AG20443 (cell line): ENCODE results near the gene NBL1.
A peak's percentile ranks its signal among the peaks of the same experiment; 100 is the strongest.

Experiments used
- DNase-seq: peaks from one replicate; pipeline ENCODE4 v3.0.0; 2012; ENCODE audit warnings: low spot score, mixed read lengths

The NBL1 gene

GRCh38 chr1:19643602-19644394 is at the start of gene NBL1:
TSS of gene NBL1 (plus strand) at chr1:19644311. CDS start at chr1:19655031, 10,720 bp downstream.
- peak; percentile 93 for DNase-seq

DNA sequence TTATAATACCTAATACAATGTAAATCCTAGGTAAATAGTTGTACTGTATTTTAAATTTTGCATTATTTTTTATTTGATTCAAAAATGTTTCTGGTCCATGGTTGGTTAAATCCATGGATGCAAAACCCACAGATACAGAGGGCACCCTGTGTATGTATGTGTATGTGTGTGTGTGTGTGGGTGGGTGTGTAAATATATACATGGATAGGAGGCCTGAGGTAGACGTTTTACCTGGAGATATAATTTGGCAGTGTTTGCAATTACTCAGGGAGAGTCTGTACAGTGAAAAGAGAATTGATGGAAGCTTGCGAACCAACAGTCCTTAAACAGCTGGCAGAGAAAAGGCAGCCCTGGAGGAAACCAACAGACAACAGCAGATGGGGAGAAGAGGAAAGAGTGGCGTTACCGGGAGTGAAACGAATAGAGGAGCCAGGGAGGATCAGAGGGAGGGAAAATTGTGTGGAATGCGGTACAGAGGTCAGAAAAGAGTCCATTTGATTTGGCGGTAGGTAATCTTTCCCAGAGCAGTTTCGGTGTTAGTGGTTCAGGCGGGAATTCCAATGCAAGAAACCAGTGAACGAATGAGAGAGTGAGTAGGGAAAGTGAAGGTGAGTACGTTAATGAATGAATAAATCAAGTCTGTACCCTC is 47.9 kb upstream of the NBL1 start:
- peak; percentile 58 for DNase-seq

DNA sequence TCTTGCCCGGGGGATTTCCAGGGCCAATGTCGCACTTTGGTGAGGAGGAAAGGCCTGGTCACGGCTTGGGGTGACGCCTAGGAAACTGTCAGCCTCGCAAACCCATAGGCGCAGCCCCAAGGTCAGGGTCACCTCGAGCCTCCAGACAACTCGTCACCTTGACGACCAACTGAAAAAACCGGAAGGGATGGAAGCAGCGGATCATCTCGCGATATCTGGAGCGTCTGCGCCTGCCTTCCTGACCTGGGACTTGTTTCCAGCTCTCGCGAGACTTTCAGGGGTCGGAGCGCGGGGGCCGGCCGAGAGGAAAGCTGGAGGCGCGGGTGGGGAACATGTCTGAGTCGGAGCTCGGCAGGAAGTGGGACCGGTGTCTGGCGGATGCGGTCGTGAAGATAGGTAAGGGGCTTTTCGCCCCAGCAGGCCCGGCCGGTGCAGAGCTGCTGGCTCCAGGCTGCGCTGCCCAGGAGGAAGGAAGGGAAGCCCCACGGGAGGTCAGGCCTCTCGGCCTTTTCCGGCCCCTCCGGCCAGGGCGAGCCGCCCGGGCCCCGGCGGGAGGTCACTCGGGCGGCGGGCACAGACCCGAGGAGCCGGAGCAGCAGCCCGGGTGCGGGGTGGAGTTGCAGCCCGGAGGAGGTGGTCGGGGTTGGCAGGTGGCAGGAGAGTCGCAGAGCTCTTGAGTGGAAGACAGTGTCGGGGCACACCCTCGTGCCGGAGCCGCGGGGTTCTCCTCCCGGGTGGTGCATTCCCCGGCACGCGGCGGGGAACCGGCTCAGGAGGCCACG is 47.2 kb upstream of the NBL1 start:
- peak; percentile 98 for DNase-seq

DNA sequence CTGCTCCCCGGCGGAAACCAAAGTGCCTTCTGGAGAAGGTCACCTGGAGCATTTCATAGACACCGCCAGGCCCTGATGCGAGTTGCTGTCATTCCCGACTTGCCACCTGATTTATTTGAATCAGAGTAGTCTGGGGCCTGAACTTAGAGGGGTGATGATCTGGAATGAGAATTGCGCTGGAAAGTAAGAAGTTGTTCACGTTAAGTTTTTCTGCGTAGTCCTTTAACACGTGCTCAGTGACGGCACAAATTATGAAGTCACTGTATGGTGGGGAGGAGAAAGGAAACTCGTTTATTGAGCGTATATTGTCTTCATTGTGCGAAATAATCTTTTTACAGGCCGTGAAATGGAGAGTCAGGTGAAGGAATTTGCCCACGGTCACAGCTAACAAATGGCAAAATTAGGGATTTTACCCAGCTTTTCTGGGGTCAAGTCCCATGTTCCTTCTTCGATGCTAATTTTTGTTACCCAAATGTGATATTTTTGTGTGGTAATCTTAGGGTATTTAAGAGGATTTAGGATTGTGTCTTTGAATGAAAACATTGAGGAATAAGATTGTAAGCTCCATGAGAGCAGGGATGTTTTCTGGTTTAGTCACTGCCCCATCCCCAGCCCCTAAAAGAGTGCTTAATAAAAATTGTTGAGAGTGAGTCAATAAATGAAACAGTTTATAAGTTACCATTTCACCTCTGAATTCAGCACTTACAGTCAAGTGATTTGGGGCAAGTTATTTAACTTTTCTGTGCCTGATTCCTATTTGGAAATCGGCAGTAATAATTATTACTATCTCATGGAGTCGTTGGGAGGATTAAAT is 46.4 kb upstream of the NBL1 start:
- DNase-seq: no peak

DNA sequence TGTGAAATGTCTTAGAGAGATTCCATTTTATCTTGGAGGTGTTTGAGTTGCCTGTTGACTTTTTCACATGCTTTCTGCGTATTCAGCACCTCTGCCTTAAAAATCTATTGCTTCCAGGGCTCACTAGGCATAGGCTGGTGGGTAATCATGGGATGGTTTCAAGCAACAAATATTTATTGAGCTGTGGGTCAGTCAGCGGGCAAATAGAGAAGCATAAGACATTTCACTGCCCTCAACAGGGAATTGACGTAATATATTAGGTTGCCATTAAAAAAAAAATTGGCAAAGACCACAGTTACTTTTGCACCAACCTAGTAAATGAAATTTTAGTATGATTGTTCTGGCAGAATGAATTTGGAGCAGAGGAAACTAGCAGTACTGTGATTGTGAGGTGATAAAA is 44.3 kb upstream of the NBL1 start:
- DNase-seq: no peak

GRCh38 chr1:19602486-19602885 is 41.6 kb upstream of the NBL1 start:
- no peak for DNase-seq

DNA sequence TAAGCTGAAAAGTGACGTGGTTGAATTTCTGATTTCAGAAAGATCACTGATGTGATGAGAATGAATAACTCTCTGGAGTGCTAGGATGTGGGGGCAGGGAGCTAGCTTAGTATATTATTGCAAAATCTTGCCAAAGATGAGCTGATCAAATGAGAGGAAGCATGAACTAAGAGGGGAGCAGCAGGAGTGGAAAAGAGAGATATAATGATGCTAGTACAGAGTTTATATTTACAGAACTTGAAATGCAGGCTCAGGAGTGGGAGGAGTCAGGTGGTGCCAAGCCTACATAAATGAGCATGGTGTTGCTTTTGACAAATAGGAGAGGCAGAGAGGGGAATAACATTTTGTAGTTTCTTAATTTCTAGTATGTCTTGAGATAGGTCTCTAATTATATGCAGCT is 38.1 kb upstream of the NBL1 start:
- DNase-seq: no peak

- DNase-seq: no peak
Observed at GRCh38 chr1:19606817-19607642, 37.1 kb upstream of the NBL1 start.

DNA sequence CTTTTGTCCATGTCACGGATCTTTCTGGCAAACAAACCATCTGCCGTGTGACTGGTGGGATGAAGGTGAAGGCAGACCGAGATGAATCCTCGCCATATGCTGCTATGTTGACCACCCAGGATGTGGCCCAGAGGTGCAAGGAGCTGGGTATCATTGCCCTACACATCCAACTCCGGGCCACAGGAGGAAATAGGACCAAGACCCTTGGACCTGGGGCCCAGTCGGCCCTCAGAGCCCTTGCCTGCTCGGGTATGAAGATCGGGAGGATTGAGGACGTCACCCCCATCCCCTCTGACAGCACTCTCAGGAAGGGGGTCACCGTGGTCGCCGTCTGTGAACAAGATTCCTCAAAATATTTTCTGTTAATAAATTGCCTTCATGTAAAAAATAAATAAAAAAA is 35.9 kb upstream of the NBL1 start:
- no peak for DNase-seq

GRCh38 chr1:19610282-19610981 is 33.7 kb upstream of the NBL1 start:
- DNase-seq: no peak

GRCh38 chr1:19612530-19612929 is 31.6 kb upstream of the NBL1 start:
- DNase-seq: no peak

- no peak for DNase-seq
Observed at GRCh38 chr1:19613171-19613703, 30.9 kb upstream of the NBL1 start.

DNA sequence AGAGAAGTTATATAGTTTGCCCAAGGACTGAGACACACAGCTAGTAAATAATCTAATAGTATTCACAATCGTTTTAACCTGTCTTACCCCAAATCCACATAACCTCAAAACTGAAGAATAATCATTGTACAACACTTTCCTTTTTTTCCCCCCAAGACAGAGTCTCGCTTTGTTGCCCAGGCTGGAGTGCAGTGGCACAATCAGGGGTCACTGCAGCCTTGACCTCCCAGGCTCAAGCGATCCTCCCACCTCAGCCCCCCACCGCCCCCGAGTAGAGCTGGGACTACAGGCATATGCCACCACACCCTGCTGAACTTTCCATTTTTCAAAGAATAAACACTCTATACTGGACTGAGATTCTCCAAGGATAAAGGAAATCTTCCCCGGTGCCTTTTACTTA is 28.7 kb upstream of the NBL1 start:
- DNase-seq: no peak

DNA sequence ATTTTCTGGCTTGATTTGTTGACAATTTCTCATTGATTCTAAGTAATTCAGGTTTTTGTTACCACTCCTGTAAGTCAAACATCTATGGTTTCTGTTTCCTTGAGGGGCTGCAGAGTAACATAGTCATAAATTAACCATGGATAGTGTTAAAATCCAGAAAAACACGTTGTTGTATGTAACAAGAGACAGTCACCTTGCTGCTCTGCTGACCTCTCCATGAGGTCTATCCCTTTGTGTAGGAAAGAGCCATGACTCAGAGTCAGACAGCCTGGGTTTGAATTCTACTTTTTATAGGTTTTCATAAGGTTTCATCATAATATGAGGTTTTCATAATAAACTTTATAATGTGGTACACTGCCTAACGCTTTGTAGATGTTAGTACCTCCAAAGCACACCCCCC is 27.6 kb upstream of the NBL1 start:
- DNase-seq: no peak

GRCh38 chr1:19617376-19617775 is 26.7 kb upstream of the NBL1 start:
- DNase-seq: no peak

DNA sequence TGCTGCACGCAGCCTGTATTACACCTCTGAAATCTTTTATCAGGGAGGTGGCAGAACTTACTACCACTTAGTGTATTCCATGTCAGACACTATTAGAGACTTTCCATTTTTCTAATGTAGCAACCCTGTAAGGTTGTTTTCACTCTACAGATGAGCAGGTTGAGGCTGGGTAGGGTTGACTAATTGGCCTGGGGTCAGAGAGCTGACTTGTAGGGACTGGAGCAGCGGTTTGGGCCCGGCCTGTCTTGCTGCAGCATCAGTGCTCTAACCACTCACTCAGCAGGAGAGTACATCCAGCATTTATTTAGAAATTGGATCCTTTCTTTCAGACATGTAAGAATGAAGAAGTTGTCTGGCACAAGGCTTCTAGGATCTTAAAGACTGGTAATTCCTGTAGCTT is 25.7 kb upstream of the NBL1 start:
- no peak for DNase-seq

DNA sequence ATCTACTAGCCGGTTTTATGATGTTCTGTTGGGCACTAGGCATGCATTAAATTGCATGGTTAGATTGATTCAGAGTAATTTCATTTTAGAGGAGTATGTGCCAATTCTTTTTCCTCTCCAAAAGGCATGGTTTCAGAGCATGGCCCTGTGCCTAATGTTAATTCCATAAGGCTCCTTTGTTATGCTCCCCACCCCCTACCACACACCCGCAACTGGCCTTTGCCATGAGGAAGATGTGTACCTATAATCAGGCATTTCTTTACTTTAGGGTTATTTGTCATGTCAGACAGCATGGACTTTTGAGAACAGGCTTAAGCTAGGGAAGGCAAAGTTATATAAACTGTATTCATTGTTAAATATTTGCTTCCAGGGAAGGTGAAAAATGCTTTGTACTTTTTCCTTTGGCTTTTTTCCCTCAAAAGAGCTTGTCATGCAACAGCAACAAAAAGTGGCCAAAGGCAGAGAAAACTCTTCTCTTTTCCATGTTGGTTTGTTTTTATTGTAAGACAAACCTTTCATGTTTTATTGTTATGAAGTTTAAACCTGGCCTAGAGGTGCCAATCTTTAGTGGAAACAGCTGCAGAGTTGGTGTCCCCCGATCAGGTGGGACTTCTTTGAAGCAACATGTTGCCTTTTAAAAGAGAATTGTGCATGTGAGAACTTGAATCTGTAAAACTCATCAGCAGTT is 24.3 kb upstream of the NBL1 start:
- DNase-seq: no peak

DNA sequence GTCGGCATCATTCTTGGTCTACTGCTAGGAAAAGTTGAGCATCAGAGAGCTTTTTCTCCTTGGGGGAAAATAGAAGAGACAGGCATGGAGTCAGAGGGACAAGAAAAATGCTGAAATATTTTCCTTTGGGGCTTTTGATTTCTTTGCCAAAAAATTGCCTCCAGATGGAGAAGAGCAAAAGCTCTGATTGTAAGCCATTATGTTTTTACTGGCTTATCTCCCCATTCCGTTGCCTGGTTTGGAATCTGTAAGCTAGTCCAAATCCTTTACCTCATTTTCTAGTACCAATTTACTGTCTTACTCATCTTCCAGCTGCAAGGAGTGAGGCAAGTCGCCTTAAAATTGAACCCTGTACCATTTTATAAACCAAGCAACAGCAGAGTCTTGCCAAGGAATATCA is 23.3 kb upstream of the NBL1 start:
- peak; percentile 62 for DNase-seq

- DNase-seq: no peak
Observed at GRCh38 chr1:19621274-19621950, 22.7 kb upstream of the NBL1 start.
